Adrenal gland (tissue), 5 donors: ENCODE measurements around the gene SCAPER.

Experiments used
- CTCF ChIP-seq, 6 experiments: fragments of 450-650 bp in 4 of 6; fragments of 200-600 bp in 2 of 6; sonication (generic) in 1 of 6; IDR thresholded peaks; 1 replicate in 5 of 6; 2 replicates in 1 of 6; pipeline versions ENCODE4 v1.5.1 to v1.8.0; 2016 to 2021; ENCODE audit warnings: antibody characterized with exemption in 6 of 6, mild to moderate bottlenecking in 2 of 6, moderate library complexity in 1 of 6
- POLR2A ChIP-seq, 2 donors: fragments of 450-650 bp; IDR thresholded peaks; one replicate each; pipeline ENCODE4 v1.6.1; 2017; ENCODE audit warnings: antibody characterized with exemption in 2 of 2, mild to moderate bottlenecking in 2 of 2, moderate library complexity in 1 of 2
- donor health status: DM: no; HTN: no; CAD: no.

- TF ChIP-seq CTCF (IDR thresholded peaks at IDR 0.05) (no peak), POLR2A (IDR thresholded peaks at IDR 0.05) (no peak)
Observed at GRCh38 chr15:76714950-76715349, 190.2 kb downstream of the SCAPER start.
